ENCODE results near the gene GPC2.

DNA sequence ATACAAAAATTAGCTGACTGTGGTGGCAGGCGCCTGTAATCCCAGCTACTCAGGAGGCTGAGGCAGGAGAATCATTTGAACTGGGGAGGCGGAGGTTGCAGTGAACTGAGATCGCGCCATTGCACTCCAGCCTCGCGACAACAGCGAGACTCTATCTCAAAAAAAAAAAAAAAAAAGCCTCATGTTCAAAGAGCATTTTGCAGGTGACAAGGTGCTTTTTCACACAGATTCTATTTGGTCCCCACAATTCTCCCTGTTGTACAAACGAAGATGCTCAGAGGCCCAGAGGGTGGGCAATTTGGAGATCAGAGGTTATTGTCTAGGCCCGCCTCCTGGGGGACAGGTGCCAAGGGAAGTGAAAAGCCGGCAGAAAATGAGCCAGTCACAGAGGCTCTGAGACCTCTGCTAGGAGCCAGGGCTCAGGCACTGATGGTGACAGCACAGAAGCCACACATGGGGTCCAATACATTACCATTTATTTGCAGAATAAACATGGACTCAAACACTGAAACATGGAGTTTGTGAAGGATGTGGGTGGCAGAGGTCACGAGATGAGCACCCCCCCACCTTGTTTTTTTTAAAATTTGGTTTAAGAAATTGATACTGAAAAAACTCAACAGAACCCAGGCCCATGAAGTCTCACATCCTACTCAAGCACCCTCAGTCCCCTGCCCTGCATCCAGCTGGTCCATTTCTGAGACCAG, 7.9 kb downstream of the GPC2 start:
- TF ChIP-seq, protein P1, sequence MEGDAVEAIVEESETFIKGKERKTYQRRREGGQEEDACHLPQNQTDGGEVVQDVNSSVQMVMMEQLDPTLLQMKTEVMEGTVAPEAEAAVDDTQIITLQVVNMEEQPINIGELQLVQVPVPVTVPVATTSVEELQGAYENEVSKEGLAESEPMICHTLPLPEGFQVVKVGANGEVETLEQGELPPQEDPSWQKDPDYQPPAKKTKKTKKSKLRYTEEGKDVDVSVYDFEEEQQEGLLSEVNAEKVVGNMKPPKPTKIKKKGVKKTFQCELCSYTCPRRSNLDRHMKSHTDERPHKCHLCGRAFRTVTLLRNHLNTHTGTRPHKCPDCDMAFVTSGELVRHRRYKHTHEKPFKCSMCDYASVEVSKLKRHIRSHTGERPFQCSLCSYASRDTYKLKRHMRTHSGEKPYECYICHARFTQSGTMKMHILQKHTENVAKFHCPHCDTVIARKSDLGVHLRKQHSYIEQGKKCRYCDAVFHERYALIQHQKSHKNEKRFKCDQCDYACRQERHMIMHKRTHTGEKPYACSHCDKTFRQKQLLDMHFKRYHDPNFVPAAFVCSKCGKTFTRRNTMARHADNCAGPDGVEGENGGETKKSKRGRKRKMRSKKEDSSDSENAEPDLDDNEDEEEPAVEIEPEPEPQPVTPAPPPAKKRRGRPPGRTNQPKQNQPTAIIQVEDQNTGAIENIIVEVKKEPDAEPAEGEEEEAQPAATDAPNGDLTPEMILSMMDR (IDR thresholded peaks at IDR 0.05; ENCODE audit: borderline replicate concordance, extremely low read depth, low read length, poor library complexity, severe bottlenecking) = no peak
- no peak for TF ChIP-seq EZH2 (IDR thresholded peaks at IDR 0.05; ENCODE audit: borderline replicate concordance, low read depth, low read length, severe bottlenecking)

Data from DND-41 (cell line).